NCI-H128 (cell line): Measurements from ENCODE around the gene QRICH2.
"Not testable (repeated sequence)": the region's sequence is repeated elsewhere in the genome, so short reads cannot be mapped to it uniquely, and the experiment has no call there.

ENCODE experiments used
- DNase-seq: peaks from one replicate; lab custom pipeline; 2025; ENCODE audit not compliant: unreplicated experiment; lab: John Stamatoyannopoulos, UW

QRICH2 gene

GRCh38 chr17:76225373-76226086 is 82.5 kb downstream of the QRICH2 start:
- DNase-seq, result not testable (repeated sequence)
